HFF-Myc (cell line): ENCODE measurements around the gene CKLF.

Experiments used
- DNase-seq: peaks from one replicate; pipeline ENCODE4 v3.0.0-alpha.2; 2011; ENCODE audit warnings: low read depth; ENCODE audit errors: extremely low read depth
- H3K4me3 ChIP-seq: replicated peaks from 2 replicates; pipeline ENCODE4 v1.5.1; 2011; ENCODE audit warnings: low read depth, mild to moderate bottlenecking, control low read depth, low read length
- CTCF ChIP-seq: IDR thresholded peaks from 2 replicates; pipeline ENCODE4 v1.5.1; 2012; ENCODE audit warnings: mild to moderate bottlenecking, low read depth, low read length, control low read depth; ENCODE audit errors: missing control alignments

CKLF gene

DNA sequence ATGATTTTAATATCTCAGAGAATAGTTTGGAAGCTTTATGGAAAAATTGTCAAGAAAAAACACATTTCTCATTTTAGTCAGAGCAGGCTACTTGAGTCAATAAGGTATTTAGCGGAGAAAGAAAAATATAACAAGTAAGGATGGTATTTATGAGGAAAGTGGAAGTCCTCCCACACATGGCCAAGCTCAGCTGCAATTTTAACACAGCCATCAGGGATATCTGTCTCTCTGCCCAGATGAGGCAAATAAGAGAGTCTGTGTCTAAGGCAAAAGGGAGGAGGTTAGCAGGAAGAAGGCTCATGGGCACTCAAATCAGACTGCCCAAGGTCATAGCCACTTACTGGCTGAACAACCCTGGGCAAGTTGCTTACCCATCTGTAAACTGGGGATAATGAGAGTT is 21.7 kb downstream of the CKLF start:
- DNase-seq = no peak
- no peak for TF ChIP-seq CTCF
- no peak overlapping the region for H3K4me3 ChIP-seq

DNA sequence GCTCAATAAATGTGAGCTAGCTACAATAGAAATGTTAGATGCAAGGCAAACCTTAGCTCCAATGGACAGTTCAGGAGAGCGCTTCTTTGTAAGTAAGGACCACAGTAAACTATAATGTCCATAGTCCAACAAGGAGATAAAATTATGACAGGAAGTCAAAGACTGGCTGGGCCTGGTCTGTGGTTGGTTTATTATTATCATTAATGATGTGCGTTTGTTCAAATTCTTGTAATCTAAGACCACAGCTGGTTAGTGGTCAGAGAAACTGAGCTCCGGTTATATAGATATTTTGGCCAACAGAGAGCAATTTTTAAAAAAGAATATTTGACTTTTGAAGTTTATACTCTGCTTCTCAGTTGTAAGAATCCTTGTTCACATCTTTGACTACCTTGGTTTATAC is 22.2 kb downstream of the CKLF start:
- no peak for TF ChIP-seq CTCF

GRCh38 chr16:66575060-66575459 is 22.7 kb downstream of the CKLF start:
- no peak for DNase-seq
- TF ChIP-seq CTCF = no peak

More for the DNA sequence above, 22.2 kb downstream of the CKLF start:
- no peak overlapping the region for H3K4me3 ChIP-seq
- no peak for DNase-seq

GRCh38 chr16:66576296-66576695 is 23.9 kb downstream of the CKLF start:
- TF ChIP-seq CTCF = no peak
- no peak for DNase-seq
- H3K4me3 ChIP-seq = no peak overlapping the region

More at GRCh38 chr16:66575060-66575459, 22.7 kb downstream of the CKLF start:
- H3K4me3 ChIP-seq = no peak overlapping the region

GRCh38 chr16:66578651-66579531 is 26.5 kb downstream of the CKLF start, which contains the start of gene CMTM2:
Gene CMTM2, plus strand, starts transcription at chr16:66579463. Its CDS starts 145 bp downstream, at chr16:66579608.
- no peak for DNase-seq
- 0 out of 2 replicates have a peak within 1 kb of the TSS, but pooled peaks have one; percentile 5 for H3K4me3 ChIP-seq
- TF ChIP-seq CTCF = no peak

GRCh38 chr16:66580605-66581209 is 28.3 kb downstream of the CKLF start:
- no peak overlapping the region for H3K4me3 ChIP-seq
- peak; percentile 61 for DNase-seq
- TF ChIP-seq CTCF = peak; percentile 6
